A172 (cell line): ENCODE results near the gene PEAK3. TPM values are rescaled to one million over a fixed set of nuclear protein-coding genes. Genes with fewer than 3 reads are reported as not detected.

Source experiments
- total RNA-seq: library from RNA; depleted of rRNA; stranded (reverse); fragments of >200 nt; shearing (Covaris generic); gene quantifications from 2 replicates; pipeline ENCODE4 v1.2.3, GENCODE V29; 2014; rRNA removed

PEAK3 gene
- total RNA-seq, 1 experiment from 2014 or later, result 1.7 TPM

Other genes starting within 250 kb of the PEAK3 start
- 40.4 and 53.8 TPM in 2 replicates for gene MKNK2, start 230.9 kb downstream of the PEAK3 start, total RNA-seq
- 17.4 and 21.5 TPM in 2 replicates for gene MOB3A, start 185.8 kb downstream of the PEAK3 start, total RNA-seq
- gene IZUMO4, start 185.3 kb downstream of the PEAK3 start, total RNA-seq, result 2.7 and 2.8 TPM in 2 replicates
- 167 and 176 TPM in 2 replicates for gene AP3D1, start 130.6 kb downstream of the PEAK3 start, total RNA-seq
- 6.5 and 6.8 TPM in 2 replicates for gene DOT1L, start 118.2 kb downstream of the PEAK3 start, total RNA-seq
- gene PLEKHJ1, start 45.8 kb downstream of the PEAK3 start, total RNA-seq, result 172 and 177 TPM in 2 replicates
- 41.1 and 42.9 TPM in 2 replicates for gene SF3A2, start 45.4 kb downstream of the PEAK3 start, total RNA-seq
- 8.5 and 10.0 TPM in 2 replicates for gene AMH, start 32.9 kb downstream of the PEAK3 start, total RNA-seq
- not detected in 2 replicates for gene JSRP1, start 25.8 kb downstream of the PEAK3 start, total RNA-seq
- not detected in 2 replicates for gene LINGO3, start 26.0 kb upstream of the PEAK3 start, total RNA-seq
- gene LSM7, start 46.4 kb upstream of the PEAK3 start, total RNA-seq, result 493 and 592 TPM in 2 replicates
- gene SPPL2B, start 46.5 kb upstream of the PEAK3 start, total RNA-seq, result 51.9 and 60.7 TPM in 2 replicates
- not detected in 2 replicates for gene TMPRSS9, start 78.1 kb upstream of the PEAK3 start, total RNA-seq
- 85.0 and 110 TPM in 2 replicates for gene TIMM13, start 145.4 kb upstream of the PEAK3 start, total RNA-seq
- gene LMNB2, start 174.8 kb upstream of the PEAK3 start, total RNA-seq, result 232 and 348 TPM in 2 replicates
- gene GADD45B, start 194.0 kb upstream of the PEAK3 start, total RNA-seq, result 92.7 and 97.6 TPM in 2 replicates